Pancreas (tissue), 10 donors: Measurements from ENCODE around the gene CAMK2A. TPM values are rescaled to one million over a fixed set of nuclear protein-coding genes. Genes with fewer than 3 reads are reported as not detected.

Source experiments
- ATAC-seq, 4 donors: fragments of 200-7000 bp; cut with Tn5 transposase; one replicate each; pipeline versions ENCODE4 v1.8.0 to v1.9.1; 2020; ENCODE audit warnings: mild to moderate bottlenecking in 4 of 4, moderate library complexity in 4 of 4
- DNase-seq, 6 donors: peaks; one replicate each; pipeline ENCODE4 v3.0.0-alpha.2; 2020
- FAIRE-seq: peaks from 2 replicates; lab custom pipeline; 2012; peaks lifted over from hg19 to GRCh38; lab: Jason Lieb, UNC
- H3K27ac ChIP-seq, 4 donors: fragments of 200-600 bp; sonication (generic); 1 replicate in 3 of 4; 2 replicates in 1 of 4; pipeline versions ENCODE4 v1.5.0 to v1.8.0; 2020
- H3K27me3 ChIP-seq, 4 donors: fragments of 200-600 bp; one replicate each; pipeline ENCODE4 v1.8.0; 2021
- H3K36me3 ChIP-seq, 3 donors: fragments of 200-600 bp; sonication (generic) in 1 of 3; one replicate each; pipeline versions ENCODE4 v1.5.0 to v1.8.0; 2020 to 2021
- H3K4me1 ChIP-seq, 3 donors: fragments of 200-600 bp; one replicate each; pipeline ENCODE4 v1.8.0; 2021
- H3K4me3 ChIP-seq, 4 donors: fragments of 200-600 bp; sonication (generic) in 2 of 4; one replicate each; pipeline versions ENCODE4 v1.5.0 to v1.8.0; 2020 to 2021
- H3K9me3 ChIP-seq, 4 donors: fragments of 200-600 bp; one replicate each; pipeline ENCODE4 v1.8.0; 2021
- CTCF ChIP-seq, 4 donors: fragments of 200-600 bp; sonication (generic) in 3 of 4; IDR thresholded peaks; one replicate each; pipeline versions ENCODE4 v1.5.0 to v1.8.0; 2021; ENCODE audit warnings: antibody characterized with exemption in 4 of 4
- WGBS, 2 donors: extraction: QIAGEN DNeasy Blood & Tissue Kit; methylation state at CpG; one replicate each; pipeline ENCODE4 v1.1.7; 2013; 5-methylcytosine and 5-hydroxymethylcytosine counted together
- intact Hi-C, 3 donors: fragments of 100-400 bp; cut with DNase I; formaldehyde crosslinking; loops; one replicate each; pipeline versions ENCODE4 v1.11.1 to v1.14.2; 2022
- polyA plus RNA-seq, 2 donors: library from polyadenylated mRNA; stranded (reverse); fragments of 200-250 nt; gene quantifications; one replicate each; pipeline ENCODE4 v1.2.3, GENCODE V29; 2013
- total RNA-seq, 6 donors: library from RNA; stranded (reverse); fragmentation: NEBNext Ultra II Directional in 4 of 6; extraction: Animal tissue kit (Norgen Biotek cat#: 25700) in 4 of 6; gene quantifications; one replicate each; pipeline versions ENCODE4 v1.2.1 to v1.2.4, GENCODE V29; 2021 to 2023
- donor health status: healthy with polysubstance abuse.
- donor health status: DM: no; HTN: no; CAD: no; lungs with moderate emphysema.
- donor health status: DM: no; HTN: no; CAD: no.
- donor health status: control.
- donor health status: control.
- donor health status: Bipolar disorder and iron deficiency.
- donor health status: DM: yes; HTN: yes; CAD: no.
- donor health status: DM: no; HTN: no; CAD: no.
- donor health status: DM: no; HTN: no; CAD: no.
- donor health status: DM: yes; HTN: yes; CAD: no.

The CAMK2A gene
- total and polyA plus RNA-seq, 8 donors = 0.03 to 0.19 (median 0.08) TPM; not detected in 3

DNA sequence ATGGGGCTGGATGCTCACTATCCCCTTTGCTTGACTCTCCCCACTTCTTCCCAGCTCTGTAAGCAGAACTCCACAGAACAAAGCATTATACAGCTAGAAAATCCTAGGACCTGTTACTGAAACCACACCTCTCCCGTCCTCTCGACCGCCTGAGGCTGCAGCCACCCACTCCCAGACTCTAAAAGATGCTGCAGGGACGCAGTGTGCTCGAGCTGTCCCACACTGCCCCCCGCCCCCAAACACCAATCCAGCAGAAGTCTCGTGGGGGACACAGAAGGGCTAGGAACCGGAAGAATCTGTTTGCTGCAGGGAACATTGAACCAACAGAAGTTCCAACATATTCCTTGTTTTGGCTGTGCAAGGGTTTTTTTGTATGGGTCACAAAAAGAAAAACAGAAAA lies 7.6 kb downstream of the CAMK2A start:
- no peak for FAIRE-seq
- DNase-seq = no peak
- no peaks in the 10 kb centered on the region for H3K27me3 ChIP-seq
- no peaks in the 10 kb centered on the region for H3K36me3 ChIP-seq
- no peak for ATAC-seq
- no peak overlapping the region for H3K27ac ChIP-seq
- 70 to 74% methylated on average over 8 of the region's 8 CpGs for WGBS, 2 donors
- no peaks in the 10 kb centered on the region for H3K9me3 ChIP-seq
- H3K4me3 ChIP-seq = no peak overlapping the region
- no peaks in the 10 kb centered on the region for H3K4me1 ChIP-seq
- intact Hi-C loops = no loop called here
- no peak for TF ChIP-seq CTCF (IDR thresholded peaks at IDR 0.05)

- Histone ChIP-seq H3K9me3 (no peaks in the 10 kb centered on the region), H3K4me1 (no peaks in the 10 kb centered on the region), H3K36me3 (no peaks in the 10 kb centered on the region), H3K27ac (no peak overlapping the region), H3K4me3 (no peak overlapping the region), H3K27me3 (no peaks in the 10 kb centered on the region)
- intact Hi-C loops = loop anchor here in 1 of 3 donors (10.0 kb wide), 1 partner anchor 155 kb away; no protein-coding TSS in a partner anchor
- ATAC-seq = no peak
- 74 to 77% methylated on average over 13 of the region's 13 CpGs for WGBS, 2 donors
- TF ChIP-seq CTCF (IDR thresholded peaks at IDR 0.05) = no peak
- FAIRE-seq = no peak
- DNase-seq = no peak
These were observed 10.1 kb downstream of the CAMK2A start for GRCh38 chr5:150279330-150280020.

DNA sequence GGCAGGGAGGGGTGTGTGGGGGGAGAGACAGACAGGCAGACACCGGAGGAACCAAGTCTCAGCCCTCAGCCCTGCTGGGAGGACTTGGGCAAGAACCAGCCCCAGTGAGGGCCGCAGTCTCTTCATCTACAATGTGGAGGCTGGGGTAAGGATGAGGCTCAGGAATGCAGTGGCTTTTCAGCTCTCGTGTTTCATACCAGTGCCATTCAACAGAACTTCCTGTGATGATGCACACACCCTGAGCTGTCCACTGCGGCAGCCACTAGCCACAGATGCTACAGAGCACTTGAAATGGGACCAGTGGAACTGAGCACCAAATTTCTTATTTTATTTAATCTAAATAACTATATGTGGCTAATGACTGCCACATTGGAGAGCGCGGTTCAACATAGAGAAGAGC lies 10.7 kb downstream of the CAMK2A start:
- intact Hi-C loops = loop anchor here in 1 of 3 donors (10.0 kb wide), 1 partner anchor 156 kb away; no protein-coding TSS in a partner anchor
- no peak for ATAC-seq
- no peak overlapping the region for H3K27ac ChIP-seq
- no peaks in the 10 kb centered on the region for H3K36me3 ChIP-seq
- TF ChIP-seq CTCF (IDR thresholded peaks at IDR 0.05) = no peak
- no peak for DNase-seq
- H3K9me3 ChIP-seq = no peaks in the 10 kb centered on the region
- no peaks in the 10 kb centered on the region for H3K27me3 ChIP-seq
- WGBS, 2 donors = 89 to 93% methylated on average over 6 of the region's 6 CpGs
- no peak for FAIRE-seq
- no peaks in the 10 kb centered on the region for H3K4me1 ChIP-seq
- no peak overlapping the region for H3K4me3 ChIP-seq

DNA sequence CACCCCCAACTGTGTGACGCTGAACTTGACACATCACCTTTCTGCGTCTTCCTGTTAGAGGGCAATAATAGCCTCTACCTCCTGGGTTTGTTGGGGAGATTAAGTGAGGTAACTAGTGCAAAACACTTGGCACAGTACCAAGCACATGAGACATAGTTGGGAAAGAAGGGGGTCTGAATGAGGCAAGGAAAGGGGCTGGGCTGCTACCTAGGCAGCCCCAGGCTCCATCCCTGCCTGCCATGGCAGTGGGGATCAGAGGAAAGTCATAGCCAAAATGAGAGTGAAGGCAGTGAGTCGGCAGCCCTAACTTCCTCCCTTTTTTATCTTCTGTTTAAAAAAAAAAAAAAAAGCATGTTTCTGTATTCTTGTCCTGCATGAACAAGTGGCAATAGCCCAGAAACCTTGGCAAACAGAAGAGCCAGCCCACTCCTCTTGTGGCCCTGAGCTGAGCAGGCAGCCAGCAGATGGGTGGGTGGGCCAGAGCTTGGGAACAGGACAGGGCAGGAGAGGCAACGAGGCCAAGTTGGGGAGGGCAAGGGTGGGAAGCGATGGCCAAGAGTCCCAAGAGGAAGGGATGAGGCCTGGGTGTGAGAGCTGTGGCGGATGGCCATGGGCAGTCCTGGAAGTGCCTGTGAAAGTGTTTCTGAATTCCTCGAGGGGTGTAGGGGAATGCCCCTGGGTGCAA lies 11.4 kb downstream of the CAMK2A start:
- no peaks in the 10 kb centered on the region for H3K4me1 ChIP-seq
- TF ChIP-seq CTCF (IDR thresholded peaks at IDR 0.05) = no peak
- no peak overlapping the region for H3K27ac ChIP-seq
- no peak overlapping the region for H3K4me3 ChIP-seq
- intact Hi-C loops = loop anchor here in 1 of 3 donors (10.0 kb wide), 1 partner anchor 157 kb away; no protein-coding TSS in a partner anchor
- H3K36me3 ChIP-seq = no peaks in the 10 kb centered on the region
- no peaks in the 10 kb centered on the region for H3K9me3 ChIP-seq
- no peak for ATAC-seq
- DNase-seq = no peak
- no peaks in the 10 kb centered on the region for H3K27me3 ChIP-seq
- WGBS, 2 donors = 64 to 66% methylated on average over 7 of the region's 7 CpGs
- no peak for FAIRE-seq
